ENCODE data around the gene EMILIN3.

DNA sequence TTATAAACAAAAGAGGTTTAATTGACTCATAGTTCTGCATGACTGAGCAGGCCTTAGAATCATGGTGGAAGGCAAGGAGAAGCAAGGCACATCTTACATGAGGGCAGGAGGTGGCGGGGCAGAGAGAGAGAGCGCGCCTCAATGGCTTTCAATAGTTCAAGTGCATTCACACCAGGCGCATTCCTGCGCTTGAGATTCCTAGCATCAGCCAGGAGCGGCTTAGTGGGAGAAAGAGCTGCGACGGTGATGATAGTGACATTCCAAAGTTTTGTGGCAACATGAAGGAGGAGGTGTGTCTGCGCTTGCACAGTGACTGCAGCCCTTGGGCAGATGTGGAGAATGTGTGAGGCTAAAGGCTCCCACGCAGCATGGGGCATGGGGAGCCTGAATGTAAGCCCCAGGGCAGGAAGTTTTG lies 25.0 kb upstream of the EMILIN3 start:
- TF ChIP-seq, protein P1, sequence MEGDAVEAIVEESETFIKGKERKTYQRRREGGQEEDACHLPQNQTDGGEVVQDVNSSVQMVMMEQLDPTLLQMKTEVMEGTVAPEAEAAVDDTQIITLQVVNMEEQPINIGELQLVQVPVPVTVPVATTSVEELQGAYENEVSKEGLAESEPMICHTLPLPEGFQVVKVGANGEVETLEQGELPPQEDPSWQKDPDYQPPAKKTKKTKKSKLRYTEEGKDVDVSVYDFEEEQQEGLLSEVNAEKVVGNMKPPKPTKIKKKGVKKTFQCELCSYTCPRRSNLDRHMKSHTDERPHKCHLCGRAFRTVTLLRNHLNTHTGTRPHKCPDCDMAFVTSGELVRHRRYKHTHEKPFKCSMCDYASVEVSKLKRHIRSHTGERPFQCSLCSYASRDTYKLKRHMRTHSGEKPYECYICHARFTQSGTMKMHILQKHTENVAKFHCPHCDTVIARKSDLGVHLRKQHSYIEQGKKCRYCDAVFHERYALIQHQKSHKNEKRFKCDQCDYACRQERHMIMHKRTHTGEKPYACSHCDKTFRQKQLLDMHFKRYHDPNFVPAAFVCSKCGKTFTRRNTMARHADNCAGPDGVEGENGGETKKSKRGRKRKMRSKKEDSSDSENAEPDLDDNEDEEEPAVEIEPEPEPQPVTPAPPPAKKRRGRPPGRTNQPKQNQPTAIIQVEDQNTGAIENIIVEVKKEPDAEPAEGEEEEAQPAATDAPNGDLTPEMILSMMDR (IDR thresholded peaks at IDR 0.05; ENCODE audit: poor library complexity): no peak
- no peak for TF ChIP-seq EZH2phosphoT487 (IDR thresholded peaks at IDR 0.05; ENCODE audit: low read depth, severe bottlenecking, unreplicated experiment)
